PFSK-1 (cell line): ENCODE data around the gene ZNF30.

Source experiments
- FOXP2 ChIP-seq: optimal IDR thresholded peaks from 2 replicates; pipeline ENCODE3; 2011; ENCODE audit warnings: borderline replicate concordance, control low read depth, inconsistent platforms; ENCODE audit not compliant: insufficient read depth; ENCODE audit errors: extremely low read length, extremely low read depth
- POLR2AphosphoS5 ChIP-seq: IDR thresholded peaks from 2 replicates; pipeline ENCODE4 v1.6.1; 2012; ENCODE audit warnings: low read depth, mild to moderate bottlenecking, control low read depth, low read length, moderate library complexity
- REST ChIP-seq, 2 experiments: IDR thresholded peaks; 2 replicates each; pipeline versions ENCODE4 v1.6.1 to v1.8.0; 2011 to 2012; ENCODE audit warnings: low read depth in 2 of 2, low read length in 2 of 2, control low read depth in 1 of 2, inconsistent platforms in 1 of 2, mild to moderate bottlenecking in 1 of 2, moderate library complexity in 1 of 2; ENCODE audit not compliant: insufficient read depth in 1 of 2
- SIN3A ChIP-seq: IDR thresholded peaks from 2 replicates; pipeline ENCODE4 v1.6.1; 2012; ENCODE audit warnings: mild to moderate bottlenecking, low read length, moderate library complexity, borderline replicate concordance; ENCODE audit not compliant: insufficient read depth
- TAF1 ChIP-seq: IDR thresholded peaks from 2 replicates; pipeline ENCODE4 v1.6.1; 2012; ENCODE audit warnings: low read length, control low read depth, borderline replicate concordance; ENCODE audit not compliant: insufficient read depth

The ZNF30 gene

GRCh38 chr19:34991542-34992333, 65.0 kb downstream of the ZNF30 start:
- no peak for TF ChIP-seq TAF1
- no peak for TF ChIP-seq REST (IDR thresholded peaks at IDR 0.05; ENCODE audit: insufficient read depth in 1 of 2, low read depth in 2 of 2, low read length in 2 of 2)
- TF ChIP-seq SIN3A, result no peak
- no peak for TF ChIP-seq FOXP2
- no peak for TF ChIP-seq POLR2AphosphoS5

DNA sequence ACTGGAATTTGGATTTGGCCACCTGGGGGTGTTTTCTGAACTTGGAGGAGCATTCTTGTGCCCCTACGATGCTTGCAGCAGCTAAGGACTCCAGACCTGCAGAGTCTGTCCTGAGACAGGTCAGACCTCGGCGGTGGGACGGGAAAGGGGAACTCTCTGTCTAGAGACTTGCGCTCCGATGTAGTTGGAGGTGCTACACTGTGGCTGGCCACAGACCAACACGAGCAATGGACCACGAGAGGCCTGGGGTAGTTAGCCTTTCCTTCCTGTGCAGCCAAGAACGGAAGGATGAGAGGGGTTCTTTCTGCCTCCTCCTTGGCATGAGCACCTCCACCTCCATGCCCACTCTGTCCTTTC, 67.6 kb downstream of the ZNF30 start:
- TF ChIP-seq POLR2AphosphoS5 (no peak), REST (IDR thresholded peaks at IDR 0.05; ENCODE audit: insufficient read depth in 1 of 2, low read depth in 2 of 2, low read length in 2 of 2) (no peak), TAF1 (no peak), FOXP2 (no peak), SIN3A (no peak)
